Sigmoid colon (tissue), 7 donors: ENCODE measurements around the gene GABRD. TPM values are rescaled to one million over a fixed set of nuclear protein-coding genes. Genes with fewer than 3 reads are reported as not detected.

Source experiments
- DNase-seq: peaks from one replicate; pipeline ENCODE4 v3.0.0-alpha.2; 2019
- H3K27ac ChIP-seq, 4 donors: fragments of 200-600 bp; sonication (generic); one replicate each; pipeline ENCODE4 v1.5.1; 2016 to 2019; ENCODE audit warnings: mild to moderate bottlenecking in 1 of 4
- H3K27me3 ChIP-seq, 3 donors: fragments of 200-600 bp; sonication (generic); one replicate each; pipeline ENCODE4 v1.5.1; 2019; ENCODE audit warnings: mild to moderate bottlenecking in 1 of 3
- H3K36me3 ChIP-seq, 4 donors: fragments of 200-600 bp; sonication (generic); one replicate each; pipeline ENCODE4 v1.5.1; 2016 to 2019
- H3K4me1 ChIP-seq, 4 donors: fragments of 200-600 bp; sonication (generic); one replicate each; pipeline ENCODE4 v1.5.1; 2017 to 2019
- H3K4me3 ChIP-seq, 4 donors: fragments of 200-600 bp; sonication (generic); one replicate each; pipeline ENCODE4 v1.5.1; 2017 to 2019; ENCODE audit warnings: mild to moderate bottlenecking in 2 of 4, moderate library complexity in 1 of 4
- H3K9me3 ChIP-seq, 4 donors: fragments of 200-600 bp in 3 of 4; sonication (generic) in 3 of 4; one replicate each; pipeline versions ENCODE4 v1.5.1 to v1.6.1; 2013 to 2019
- CTCF ChIP-seq, 4 experiments: fragments of 450-650 bp in 3 of 4; fragments of 200-600 bp in 1 of 4; IDR thresholded peaks; one replicate each; pipeline ENCODE4 v1.5.1; 2016 to 2019; ENCODE audit warnings: antibody characterized with exemption in 4 of 4, mild to moderate bottlenecking in 3 of 4, moderate library complexity in 2 of 4
- EP300 ChIP-seq, 4 donors: sonication (generic); formaldehyde crosslinking; IDR thresholded peaks; one replicate each; pipeline ENCODE4 v1.6.1; 2017; ENCODE audit warnings: antibody characterized with exemption in 4 of 4
- POLR2A ChIP-seq, 2 donors: fragments of 450-650 bp; IDR thresholded peaks; one replicate each; pipeline ENCODE4 v1.6.1; 2016; ENCODE audit warnings: antibody characterized with exemption in 2 of 2, mild to moderate bottlenecking in 2 of 2, moderate library complexity in 2 of 2
- POLR2AphosphoS5 ChIP-seq, 4 donors: sonication (generic); formaldehyde crosslinking; IDR thresholded peaks; one replicate each; pipeline ENCODE4 v1.6.1; 2017; ENCODE audit warnings: antibody characterized with exemption in 4 of 4
- WGBS, 2 donors: extraction: QIAGEN DNeasy Blood & Tissue Kit; methylation state at CpG; one replicate each; pipeline ENCODE4 v1.1.7; 2013; 5-methylcytosine and 5-hydroxymethylcytosine counted together
- intact Hi-C: fragments of 100-400 bp; cut with DNase I; formaldehyde crosslinking; loops from one replicate; pipeline ENCODE4 v1.15.1; 2023
- polyA plus RNA-seq, 3 donors: library from polyadenylated mRNA; stranded (reverse); fragments of 200-250 nt; gene quantifications; one replicate each; pipeline ENCODE4 v1.2.3, GENCODE V29; 2013
- total RNA-seq, 4 donors: library from RNA; depleted of rRNA; stranded (reverse); fragments of >200 nt; gene quantifications; one replicate each; pipeline ENCODE4 v1.1.0, GENCODE V29; 2016
- donor health status: healthy with polysubstance abuse.
- donor health status: Bipolar disorder and iron deficiency.
- donor health status: healthy.

Gene GABRD
- total and polyA plus RNA-seq, 7 donors, result 0.51 TPM; not detected in 6

- WGBS, 2 donors, result 40 to 66% methylated on average over 10 of the region's 10 CpGs
- TF ChIP-seq EP300 (IDR thresholded peaks at IDR 0.05), result no peak
- no peak for TF ChIP-seq POLR2AphosphoS5 (IDR thresholded peaks at IDR 0.05)
- no peak for TF ChIP-seq POLR2A (IDR thresholded peaks at IDR 0.05)
- no peak for TF ChIP-seq CTCF (IDR thresholded peaks at IDR 0.05)
- no peak for DNase-seq
These were observed 28.9 kb upstream of the GABRD start for GRCh38 chr1:1990222-1990621.

GRCh38 chr1:1994536-1994935, 24.6 kb upstream of the GABRD start:
- DNase-seq, result no peak
- no peaks in the 10 kb centered on the region for H3K4me1 ChIP-seq
- TF ChIP-seq POLR2A (IDR thresholded peaks at IDR 0.05) (no peak), EP300 (IDR thresholded peaks at IDR 0.05) (no peak), CTCF (IDR thresholded peaks at IDR 0.05) (no peak), POLR2AphosphoS5 (IDR thresholded peaks at IDR 0.05) (no peak)
- no peaks in the 10 kb centered on the region for H3K36me3 ChIP-seq
- H3K9me3 ChIP-seq, result no peaks in the 10 kb centered on the region
- no peak overlapping the region for H3K4me3 ChIP-seq
- no peak overlapping the region for H3K27ac ChIP-seq
- intact Hi-C loops, result no loop called here
- peaks cover 0 to 41% (median 15%) of the 10 kb centered on the region in 3 donors for H3K27me3 ChIP-seq
- 66 to 67% methylated on average over 8 of the region's 8 CpGs for WGBS, 2 donors

More at GRCh38 chr1:1990222-1990621, 28.9 kb upstream of the GABRD start:
- H3K4me1 ChIP-seq, result no peaks in the 10 kb centered on the region
- peak overlapping the region; percentile 11 to 57 (median 40) for H3K27ac ChIP-seq
- no peaks in the 10 kb centered on the region for H3K36me3 ChIP-seq
- H3K9me3 ChIP-seq, result no peaks in the 10 kb centered on the region
- no peak overlapping the region for H3K4me3 ChIP-seq
- peaks cover 0 to 48% (median 37%) of the 10 kb centered on the region in 3 donors for H3K27me3 ChIP-seq
- intact Hi-C loops, result no loop called here

GRCh38 chr1:1996207-1996651, 22.9 kb upstream of the GABRD start:
- intact Hi-C loops, result no loop called here
- WGBS, 2 donors, result 62 to 70% methylated on average over 12 of the region's 12 CpGs
- H3K27me3 ChIP-seq, result peaks cover 0 to 48% (median 25%) of the 10 kb centered on the region in 3 donors

GRCh38 chr1:1997576-1997975, 21.6 kb upstream of the GABRD start:
- Histone ChIP-seq H3K4me3 (no peak overlapping the region), H3K9me3 (no peaks in the 10 kb centered on the region), H3K27me3 (peaks cover 0 to 61% (median 32%) of the 10 kb centered on the region in 3 donors), H3K4me1 (no peaks in the 10 kb centered on the region), H3K36me3 (no peaks in the 10 kb centered on the region), H3K27ac (no peak overlapping the region)
- DNase-seq, result no peak
- intact Hi-C loops, result no loop called here
- no peak for TF ChIP-seq EP300 (IDR thresholded peaks at IDR 0.05)
- no peak for TF ChIP-seq POLR2AphosphoS5 (IDR thresholded peaks at IDR 0.05)
- TF ChIP-seq POLR2A (IDR thresholded peaks at IDR 0.05), result no peak
- TF ChIP-seq CTCF (IDR thresholded peaks at IDR 0.05), result no peak
- WGBS, 2 donors, result 67 to 75% methylated on average over 6 of the region's 6 CpGs

More at GRCh38 chr1:1996207-1996651, 22.9 kb upstream of the GABRD start:
- Histone ChIP-seq H3K27ac (no peak overlapping the region), H3K9me3 (no peaks in the 10 kb centered on the region), H3K36me3 (no peaks in the 10 kb centered on the region), H3K4me3 (no peak overlapping the region), H3K4me1 (no peaks in the 10 kb centered on the region)
- no peak for DNase-seq
- TF ChIP-seq POLR2A (IDR thresholded peaks at IDR 0.05) (no peak), POLR2AphosphoS5 (IDR thresholded peaks at IDR 0.05) (no peak), EP300 (IDR thresholded peaks at IDR 0.05) (no peak), CTCF (IDR thresholded peaks at IDR 0.05) (no peak)

GRCh38 chr1:2000432-2000831, 18.7 kb upstream of the GABRD start:
- Histone ChIP-seq H3K9me3 (no peaks in the 10 kb centered on the region), H3K4me3 (no peak overlapping the region), H3K27me3 (peaks cover 18 to 79% (median 49%) of the 10 kb centered on the region in 3 donors), H3K4me1 (peaks cover 0 to 7% (median 3%) of the 10 kb centered on the region in 4 donors), H3K36me3 (no peaks in the 10 kb centered on the region), H3K27ac (no peak overlapping the region)
- intact Hi-C loops, result no loop called here
- WGBS, 2 donors, result 84 to 90% methylated on average over 7 of the region's 7 CpGs
- TF ChIP-seq POLR2AphosphoS5 (IDR thresholded peaks at IDR 0.05) (no peak), CTCF (IDR thresholded peaks at IDR 0.05) (no peak), EP300 (IDR thresholded peaks at IDR 0.05) (no peak), POLR2A (IDR thresholded peaks at IDR 0.05) (no peak)
- no peak for DNase-seq
